Measurements from ENCODE around the gene HLF.

HLF gene

DNA sequence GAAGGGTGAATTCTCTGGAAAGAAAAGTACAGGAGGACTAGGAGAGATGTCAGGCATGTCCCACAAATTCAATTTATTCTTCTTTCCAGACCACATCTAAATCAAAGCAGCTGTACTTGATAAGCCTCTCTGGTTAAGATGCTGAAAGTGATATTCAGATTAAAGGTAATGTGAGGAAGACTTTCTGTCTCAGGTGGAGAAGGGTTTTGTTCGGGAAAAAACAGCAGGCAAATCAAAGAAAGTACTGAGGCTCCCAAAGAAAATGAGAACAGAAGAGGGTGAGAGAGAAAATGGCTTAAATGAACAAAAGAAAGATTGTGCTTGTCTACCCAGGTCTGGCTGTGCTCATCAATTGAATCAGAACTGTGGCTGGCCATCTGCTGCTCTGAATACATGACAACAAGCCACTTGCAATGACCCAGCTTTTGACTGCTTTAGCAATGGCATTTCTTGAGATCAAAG is 101.3 kb downstream of the HLF start:
- DNase-seq: no peak

DNA sequence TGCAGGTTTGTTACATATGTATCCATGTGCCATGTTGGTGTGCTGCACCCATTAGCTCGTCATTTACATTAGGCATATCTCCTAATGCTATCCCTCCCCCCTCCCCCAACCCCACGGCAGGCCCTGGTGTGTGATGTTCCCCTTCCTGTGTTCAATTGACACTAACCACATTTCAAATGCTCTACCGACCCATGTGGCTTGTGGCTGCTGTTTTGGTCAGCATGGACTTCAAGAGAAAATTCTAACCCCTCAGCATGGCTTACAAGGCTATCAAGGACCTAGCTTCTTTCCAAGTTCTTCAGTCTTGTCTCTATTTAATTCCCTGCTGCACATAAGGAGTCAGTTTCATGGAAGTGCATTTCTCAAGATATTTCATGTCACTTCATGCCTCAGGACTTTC is 103.9 kb downstream of the HLF start:
- DNase-seq: no peak

Measured in T-helper 9 cell (primary cell).